ENCODE data around the gene SUCNR1. TPM values are rescaled to one million over a fixed set of nuclear protein-coding genes. Genes with fewer than 3 reads are reported as not detected.
A peak's percentile ranks its signal among the peaks of the same experiment; 100 is the strongest.

Gene SUCNR1
- total and polyA plus RNA-seq, 2 of the 4 experiments (the other 2 are of a cell fraction), result not detected

GRCh38 chr3:151923901-151924300 lies 50.5 kb downstream of the SUCNR1 start:
- ChIA-PET CTCF (no interaction called here), POLR2A (ENCODE audit: unreplicated experiment) (no interaction called here)
- H3K9me3 ChIP-seq (ENCODE audit: control insufficient read depth, insufficient read depth, low read length), result peaks cover 3% of the 10 kb centered on the region; the same call in 1 of the 2 replicates
- no peaks in the 10 kb centered on the region for H4K20me1 ChIP-seq (ENCODE audit: insufficient read depth, low read length)
- no peak overlapping the region for H4K5ac ChIP-seq (ENCODE audit: low read depth, low read length)
- H3K4me3 ChIP-seq (ENCODE audit: insufficient read depth, low read depth, low read length), result no peak overlapping the region
- dilution Hi-C loops (cut with HindIII; ENCODE audit: low sequenced_read_pairs, unreplicated experiment), result no loop called here
- peaks cover 6% of the 10 kb centered on the region; the same call in 1 of the 2 replicates for H3K9me1 ChIP-seq (ENCODE audit: insufficient read depth, low read length)
- DNase-seq (peak; percentile 63), ATAC-seq (ENCODE audit: low read depth) (peak; percentile 50)
- H2BK120ac ChIP-seq (ENCODE audit: low read depth, low read length), result no peak overlapping the region
- H3K4me2 ChIP-seq (ENCODE audit: low read depth, low read length), result peak overlapping the region; percentile 42; the same call in 1 of the 2 replicates
- in situ Hi-C loops (cut with MboI; ENCODE audit: low sequenced_read_pairs), result no loop called here
- H3K27ac ChIP-seq (ENCODE audit: insufficient read depth, low read length), result no peak overlapping the region
- H4K91ac ChIP-seq (ENCODE audit: insufficient read depth, low read depth, low read length), result no peak overlapping the region
- H3K79me1 ChIP-seq (ENCODE audit: low read depth in 1 of 2, low read length in 2 of 2), result no peaks in the 10 kb centered on the region
- no peak overlapping the region for H4K8ac ChIP-seq (ENCODE audit: low read depth in 2 of 2, low read length in 2 of 2)
- intact Hi-C loops (cut with micrococcal nuclease), result no loop called here
- H3K9ac ChIP-seq (ENCODE audit: low read depth, low read length), result no peak overlapping the region
- H3K36me3 ChIP-seq (ENCODE audit: control insufficient read depth, insufficient read depth, low read length), result no peaks in the 10 kb centered on the region
- 0% methylated on average over 1 of the region's 1 CpG; no CpG with 5 or more reads in 1 of the 2 experiments for WGBS, 2 experiments (ENCODE audit: extremely low coverage in 2 of 2, insufficient read length in 1 of 2)
- H3K4me1 ChIP-seq (ENCODE audit: control insufficient read depth, insufficient read depth, low read length), result peaks cover 12% of the 10 kb centered on the region
- H2AFZ ChIP-seq (replicated peaks; ENCODE audit: low read length, poor library complexity), result no peak overlapping the region
- H2BK5ac ChIP-seq (ENCODE audit: low read depth, low read length, poor library complexity, severe bottlenecking), result no peak overlapping the region
- H3K27me3 ChIP-seq (ENCODE audit: control insufficient read depth, insufficient read depth, low read length), result no peaks in the 10 kb centered on the region
- no TSS peak for BruUV-seq (replicated peaks)
- no peak overlapping the region for H2AK9ac ChIP-seq (replicated peaks; ENCODE audit: low read depth, low read length, poor library complexity)
- H2BK15ac ChIP-seq (ENCODE audit: low read depth, low read length), result no peak overlapping the region; the same call in 2 of the 3 replicates
- no peak for TF ChIP-seq MXI1 (IDR thresholded peaks at IDR 0.05; ENCODE audit: borderline replicate concordance, low read depth, low read length)
- no peak for TF ChIP-seq SMC3 (IDR thresholded peaks at IDR 0.05; ENCODE audit: low read depth, low read length)
- TF ChIP-seq CEBPB (IDR thresholded peaks at IDR 0.05; ENCODE audit: low read depth, low read length), result no peak; the same call in 1 of the 2 replicates
- TF ChIP-seq ELK1 (IDR thresholded peaks at IDR 0.05; ENCODE audit: borderline replicate concordance, low read depth, low read length), result no peak
- TF ChIP-seq CTCF (conservative IDR thresholded peaks at IDR 0.05; ENCODE audit: low read depth, low read length), result no peak
- TF ChIP-seq RCOR1 (IDR thresholded peaks at IDR 0.05; ENCODE audit: insufficient replicate concordance, low read length), result no peak
- no peak for TF ChIP-seq NFE2L2 (IDR thresholded peaks at IDR 0.05; ENCODE audit: low read depth, low read length)
- TF ChIP-seq USF2 (IDR thresholded peaks at IDR 0.05; ENCODE audit: low read depth, low read length), result no peak
- no peak for TF ChIP-seq POLR2A (IDR thresholded peaks at IDR 0.05; ENCODE audit: low read depth, low read length)
- no peak for TF ChIP-seq MAZ (IDR thresholded peaks at IDR 0.05; ENCODE audit: borderline replicate concordance, low read depth, low read length)
- no peak for TF ChIP-seq RAD21 (IDR thresholded peaks at IDR 0.05; ENCODE audit: low read length)
- TF ChIP-seq FOS (IDR thresholded peaks at IDR 0.05; ENCODE audit: low read depth, low read length), result no peak
- TF ChIP-seq BHLHE40 (IDR thresholded peaks at IDR 0.05; ENCODE audit: low read depth, low read length), result no peak
- TF ChIP-seq RFX5 (IDR thresholded peaks at IDR 0.05; ENCODE audit: low read depth, low read length), result no peak
- no peak for TF ChIP-seq CHD1 (IDR thresholded peaks at IDR 0.05; ENCODE audit: low read depth, low read length)
- no peak for TF ChIP-seq MAFK (IDR thresholded peaks at IDR 0.05; ENCODE audit: low read depth, low read length)
- no peak overlapping the region for H3K4ac ChIP-seq (ENCODE audit: low read depth, low read length)
- H2AK5ac ChIP-seq (ENCODE audit: low read depth, low read length), result no peak overlapping the region
- no peak overlapping the region for H3K18ac ChIP-seq (ENCODE audit: low read depth, low read length)
- H2BK20ac ChIP-seq (ENCODE audit: low read depth, low read length), result no peak overlapping the region
- no peak overlapping the region for H3K14ac ChIP-seq (replicated peaks; ENCODE audit: low read depth, low read length)
- H3K56ac ChIP-seq (ENCODE audit: extremely low read depth, insufficient read depth, low read length), result no peak overlapping the region
- H3K23ac ChIP-seq (ENCODE audit: low read depth, low read length), result no peak overlapping the region

Data from IMR-90 (cell line).